Cortex of kidney (tissue), 1 donor: ENCODE results near the gene GPS1.

Source experiments
- DNase-seq: peaks from one replicate; lab custom pipeline; 2025; lab: John Stamatoyannopoulos, UW

The GPS1 gene

DNA sequence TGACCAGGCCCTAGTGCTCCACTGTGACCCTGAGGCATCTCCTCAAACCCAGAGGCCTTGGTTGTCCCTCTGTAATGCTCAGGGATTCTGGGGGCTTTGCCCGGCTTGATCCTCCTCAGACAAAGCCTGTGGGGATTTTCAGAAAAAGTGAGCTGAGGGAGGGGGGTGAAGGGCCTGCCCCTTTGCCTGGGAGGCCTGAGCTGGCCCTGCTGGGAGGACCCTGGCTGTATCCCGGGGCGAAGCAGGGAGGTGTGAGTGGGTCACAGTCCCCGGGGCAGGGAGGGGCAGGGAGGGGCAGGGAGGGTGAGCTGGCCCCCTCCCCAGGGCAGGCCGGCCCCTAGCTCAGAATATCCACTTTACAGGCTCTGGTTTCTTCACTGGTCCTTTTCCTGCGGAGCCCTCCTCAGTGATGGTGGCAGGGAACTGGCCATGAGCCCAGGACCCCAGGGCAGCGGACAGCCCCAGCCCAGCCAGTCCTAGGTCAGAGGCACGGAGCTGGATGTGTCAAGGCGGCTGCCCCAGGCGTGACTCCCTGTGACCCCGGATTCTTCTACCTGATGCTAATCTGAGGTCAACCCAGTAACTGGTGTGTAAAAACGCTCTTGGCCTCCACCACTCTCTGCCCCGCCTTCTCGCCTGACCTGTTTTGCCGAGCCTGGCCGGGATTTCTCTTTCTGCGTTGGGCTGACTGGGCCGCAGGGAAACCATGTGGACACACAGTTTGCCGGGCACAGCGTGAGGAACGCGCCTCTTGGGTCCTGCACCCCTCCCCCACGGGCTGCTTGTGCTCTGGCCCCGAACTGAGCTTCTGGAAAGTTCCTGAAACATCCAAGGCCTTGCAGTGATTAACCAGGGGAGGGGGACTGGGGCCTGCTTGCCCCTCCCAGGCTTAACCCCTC lies 52.1 kb downstream of the GPS1 start:
- no peak for DNase-seq

DNA sequence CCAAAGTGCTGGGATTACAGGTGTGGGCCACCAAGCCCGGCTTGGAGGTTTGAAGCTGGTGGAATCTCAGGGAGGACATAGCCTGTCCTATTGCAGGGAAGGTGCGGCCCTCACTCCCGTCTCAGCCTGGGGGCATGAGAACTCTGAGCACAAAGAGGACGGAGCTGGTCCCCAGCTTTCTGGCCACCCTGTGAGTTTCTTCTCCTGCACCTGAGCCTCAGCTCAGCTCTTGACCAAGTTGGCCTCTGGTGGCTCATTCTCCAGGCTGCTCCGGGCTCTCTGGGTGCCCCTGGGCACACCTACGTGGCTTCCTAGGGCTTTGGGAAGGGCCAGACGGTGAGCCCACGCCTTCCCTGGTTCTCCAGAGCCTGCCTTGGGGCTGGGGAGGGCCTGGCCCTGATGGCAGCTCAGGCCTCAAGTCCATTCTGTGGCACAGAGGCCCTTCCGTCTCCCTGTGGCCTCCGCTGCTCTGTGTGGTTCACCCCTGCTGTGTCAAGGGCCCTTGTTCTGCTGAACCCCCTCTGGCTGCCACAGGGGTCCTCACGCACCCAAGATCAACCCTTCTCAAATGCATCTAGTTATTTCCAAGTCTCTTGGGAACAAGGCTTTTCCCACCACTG lies 53.2 kb downstream of the GPS1 start:
- no peak for DNase-seq

DNA sequence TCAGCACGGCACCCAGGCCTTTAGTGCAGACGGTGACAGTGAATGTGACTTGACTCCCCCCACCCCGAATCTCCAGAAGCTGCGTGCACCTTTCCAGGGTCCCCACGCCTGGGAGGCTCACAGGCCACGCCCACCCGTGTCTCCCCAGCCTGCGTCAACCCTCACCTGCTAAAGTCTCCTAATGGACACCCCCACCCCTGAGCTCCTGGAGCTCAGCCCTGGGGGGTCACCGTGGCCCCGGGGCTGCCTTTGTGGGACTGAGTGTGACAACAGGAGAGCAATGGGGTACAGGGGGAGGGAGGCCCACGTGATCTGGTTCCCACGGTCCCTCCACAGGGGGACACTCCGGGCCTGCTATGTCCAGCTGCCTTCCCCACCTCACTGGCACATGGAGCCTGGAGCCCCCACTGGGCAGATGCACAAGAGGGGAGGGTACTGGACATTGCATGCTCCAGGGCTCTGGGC lies 53.8 kb downstream of the GPS1 start:
- DNase-seq: no peak

DNA sequence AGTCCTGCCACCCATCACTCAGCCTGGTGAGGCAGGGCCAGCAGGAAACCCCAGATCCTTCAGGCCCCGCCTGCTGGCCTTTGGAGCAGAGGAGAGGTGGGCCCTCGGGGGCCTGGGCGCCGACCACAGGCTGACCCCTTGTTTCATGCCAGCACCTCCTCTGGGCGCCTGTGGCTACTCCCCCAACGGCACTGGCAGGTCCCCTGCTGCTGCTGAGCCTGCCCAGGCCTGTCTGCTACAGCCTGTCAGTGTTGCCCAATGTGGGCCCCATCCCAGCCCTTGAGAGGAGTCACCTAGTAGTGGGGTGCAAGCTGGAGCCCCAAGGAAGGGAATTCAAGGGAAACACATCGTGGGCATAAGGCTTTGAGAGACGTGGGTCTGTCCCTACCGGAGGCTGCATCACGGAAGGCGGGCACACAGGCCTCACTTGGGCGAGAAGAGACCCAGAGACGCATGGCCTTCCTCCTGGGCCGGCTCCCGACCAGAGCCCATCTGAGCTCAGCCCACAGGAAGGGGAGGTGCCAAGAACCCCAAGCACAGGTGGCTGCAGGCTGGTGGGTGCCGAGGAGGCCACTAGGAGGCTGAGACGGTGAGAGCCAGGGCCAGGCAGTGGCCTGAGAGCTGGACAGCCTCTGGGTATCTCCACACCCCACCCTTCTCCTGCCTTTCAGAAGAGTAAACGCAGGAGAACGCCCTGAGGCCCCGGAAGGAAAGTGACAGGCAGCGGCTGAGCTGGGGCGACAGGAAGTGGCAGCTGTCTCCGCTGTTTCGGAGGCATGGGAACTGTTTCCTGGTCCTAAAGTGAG lies 54.4 kb downstream of the GPS1 start:
- DNase-seq: no peak

DNA sequence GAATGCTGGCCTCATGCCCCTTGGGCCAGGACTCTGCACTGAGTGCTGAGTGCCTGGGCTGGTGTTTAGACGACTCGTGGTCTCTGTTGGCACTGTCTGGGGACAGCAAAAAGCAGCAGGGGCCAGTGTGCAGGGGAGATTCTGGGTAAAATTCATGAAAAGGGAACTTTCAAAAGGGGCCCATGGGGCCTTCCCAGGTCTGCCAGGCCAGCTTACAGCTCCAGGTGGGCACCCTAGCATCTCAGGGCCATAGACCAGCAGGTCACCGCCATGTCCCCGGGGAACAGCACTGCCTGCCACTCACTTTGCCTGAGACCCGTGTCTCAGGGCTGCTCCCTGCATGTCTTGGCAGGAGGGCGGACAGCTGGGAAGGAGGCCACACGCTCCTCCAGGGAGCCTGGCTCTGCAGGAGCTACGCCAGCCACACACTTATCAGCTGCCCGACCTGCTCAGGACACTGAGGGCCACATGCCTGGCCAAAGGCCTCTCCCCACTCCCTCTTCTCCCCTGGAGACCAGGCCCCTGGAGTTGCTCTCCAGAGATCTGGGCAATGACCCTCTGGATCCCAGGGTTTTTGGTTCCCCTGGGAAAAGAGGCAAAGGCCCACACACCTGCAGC lies 55.1 kb downstream of the GPS1 start:
- no peak for DNase-seq
